GM21619 (cell line): ENCODE measurements around the gene LYRM2.

Source experiments
- ATAC-seq: cut with Tn5 transposase; IDR thresholded peaks from one replicate; pipeline ENCODE4 v1.9.1; 2021; ENCODE audit not compliant: unreplicated experiment

LYRM2 gene

GRCh38 chr6:89596484-89596883 is 42.1 kb downstream of the LYRM2 start:
- ATAC-seq, result no peak

- ATAC-seq, result peak; percentile 89
Measured at GRCh38 chr6:89596056-89596455, 42.5 kb downstream of the LYRM2 start.

- ATAC-seq, result no peak
Measured at GRCh38 chr6:89591745-89592144, 46.8 kb downstream of the LYRM2 start.

- no peak for ATAC-seq
Measured at GRCh38 chr6:89590133-89590532, 48.4 kb downstream of the LYRM2 start.

GRCh38 chr6:89589297-89590025 is 49.1 kb downstream of the LYRM2 start:
- no peak for ATAC-seq

- no peak for ATAC-seq
Measured at GRCh38 chr6:89585154-89585553, 53.4 kb downstream of the LYRM2 start.

GRCh38 chr6:89584539-89584938 is 54.0 kb downstream of the LYRM2 start:
- ATAC-seq, result no peak

- no peak for ATAC-seq
Measured at GRCh38 chr6:89583559-89583958, 55.0 kb downstream of the LYRM2 start.

GRCh38 chr6:89582669-89583325 is 55.8 kb downstream of the LYRM2 start:
- no peak for ATAC-seq

GRCh38 chr6:89581689-89582088 is 56.9 kb downstream of the LYRM2 start:
- no peak for ATAC-seq

- no peak for ATAC-seq
Measured at GRCh38 chr6:89580997-89581666, 57.4 kb downstream of the LYRM2 start.

GRCh38 chr6:89575562-89575960 is 63.0 kb downstream of the LYRM2 start:
- no peak for ATAC-seq

- no peak for ATAC-seq
Measured at GRCh38 chr6:89574910-89575561, 63.5 kb downstream of the LYRM2 start.

- ATAC-seq, result no peak
Measured at GRCh38 chr6:89567630-89568390, 70.7 kb downstream of the LYRM2 start.

- no peak for ATAC-seq
Measured at GRCh38 chr6:89566930-89567629, 71.5 kb downstream of the LYRM2 start.

- no peak for ATAC-seq
Measured at GRCh38 chr6:89566008-89566800, 72.3 kb downstream of the LYRM2 start.

- ATAC-seq, result no peak
Measured at GRCh38 chr6:89564752-89565427, 73.7 kb downstream of the LYRM2 start.

GRCh38 chr6:89563866-89564265 is 74.7 kb downstream of the LYRM2 start:
- no peak for ATAC-seq
